ENCODE data around the gene EIF4G3. TPM values are rescaled to one million over a fixed set of nuclear protein-coding genes. Genes with fewer than 3 reads are reported as not detected.

The EIF4G3 gene
- total and polyA plus RNA-seq, 9 of the 15 experiments (the other 6 are each of a cell fraction or from before 2014, with no cell fraction given): 6.7 to 40.5 (median 32.1) TPM

GRCh38 chr1:20786253-20787028 lies 390.3 kb downstream of the EIF4G3 start (continued):
- TF ChIP-seq THRAP3 (IDR thresholded peaks at IDR 0.05; ENCODE audit: borderline replicate concordance) (no peak), MXI1 (IDR thresholded peaks at IDR 0.05; ENCODE audit: low read depth, low read length) (no peak), ARID3A (IDR thresholded peaks at IDR 0.05; ENCODE audit: borderline replicate concordance, low read depth, low read length) (no peak), U2AF2 (optimal IDR thresholded peaks at IDR 0.05; ENCODE audit: low read depth, low read length) (no peak), ZNF175 (CRISPR knock-in tag; IDR thresholded peaks at IDR 0.05; ENCODE audit: low read depth) (no peak), ATF1 (CRISPR knock-in tag; IDR thresholded peaks at IDR 0.05) (no peak), ATF1 (tag; IDR thresholded peaks at IDR 0.05) (peak; percentile 73), ESRRA (IDR thresholded peaks at IDR 0.05; ENCODE audit: borderline replicate concordance, low read depth) (no peak; the same call in none of the 2 replicates), DPF2 (IDR thresholded peaks at IDR 0.05) (no peak), SP2 (IDR thresholded peaks at IDR 0.05; ENCODE audit: extremely low read depth, low read depth, low read length, poor library complexity, severe bottlenecking) (no peak), CBFA2T2 (conservative IDR thresholded peaks at IDR 0.05) (no peak), NCOA2 (IDR thresholded peaks at IDR 0.05; ENCODE audit: partially characterized antibody in 2 of 2) (no peak), ZNF431 (CRISPR knock-in tag; IDR thresholded peaks at IDR 0.05) (peak; percentile 81), E4F1 (CRISPR knock-in tag; IDR thresholded peaks at IDR 0.05; ENCODE audit: borderline replicate concordance) (no peak), CREB3L1 (IDR thresholded peaks at IDR 0.05; ENCODE audit: borderline replicate concordance, low read depth) (peak; percentile 23), IRF2 (CRISPR knock-in tag; IDR thresholded peaks at IDR 0.05) (no peak), IFI16 (CRISPR knock-in tag; IDR thresholded peaks at IDR 0.05) (no peak), SETDB1 (IDR thresholded peaks at IDR 0.05; ENCODE audit: low read length) (no peak), HNRNPLL (IDR thresholded peaks at IDR 0.05; ENCODE audit: low read depth, low read length, poor library complexity, severe bottlenecking) (peak; percentile 72), PHB2 (IDR thresholded peaks at IDR 0.05; ENCODE audit: low read depth) (no peak), ZNF217 (CRISPR knock-in tag; IDR thresholded peaks at IDR 0.05) (no peak), RBBP5 (IDR thresholded peaks at IDR 0.05; ENCODE audit: borderline replicate concordance, insufficient read depth, low read length, poor library complexity, severe bottlenecking) (peak; percentile 100), PTRF (tag; IDR thresholded peaks at IDR 0.05) (no peak), ILF3 (IDR thresholded peaks at IDR 0.05; ENCODE audit: borderline replicate concordance) (no peak)

Data from K562 (cell line).